WERI-Rb-1 (cell line): ENCODE data around the gene FXYD2.

Source experiments
- DNase-seq: peaks from one replicate; pipeline ENCODE4 v3.0.0-alpha.2; 2020
- H3K27ac ChIP-seq: fragments of 250-450 bp; sonication (Bioruptor Pico); 2 replicates; pipeline ENCODE4 v1.5.1; 2020; ENCODE audit warnings: mild to moderate bottlenecking, moderate library complexity
- H3K27me3 ChIP-seq: fragments of 250-450 bp; sonication (Bioruptor Pico); 2 replicates; pipeline ENCODE4 v1.5.1; 2021; ENCODE audit warnings: mild to moderate bottlenecking, low read depth, moderate library complexity; ENCODE audit not compliant: insufficient read depth, severe bottlenecking
- H3K36me3 ChIP-seq: fragments of 250-450 bp; sonication (Bioruptor Pico); 2 replicates; pipeline ENCODE4 v1.5.1; 2020; ENCODE audit warnings: mild to moderate bottlenecking, moderate library complexity
- H3K4me3 ChIP-seq: 2 replicates; pipeline ENCODE4 v1.5.1; 2011; ENCODE audit warnings: low read depth, mild to moderate bottlenecking, control low read depth, low read length
- H3K9me3 ChIP-seq: fragments of 250-450 bp; sonication (Bioruptor Pico); 2 replicates; pipeline ENCODE4 v1.5.1; 2021; ENCODE audit warnings: mild to moderate bottlenecking, moderate library complexity; ENCODE audit not compliant: severe bottlenecking
- CTCF ChIP-seq: IDR thresholded peaks from 2 replicates; pipeline ENCODE4 v1.5.1; 2011; ENCODE audit warnings: low read depth, mild to moderate bottlenecking, control low read depth, inconsistent platforms, low read length

Gene FXYD2

GRCh38 chr11:117831661-117832415 is 7.3 kb upstream of the FXYD2 start:
- TF ChIP-seq CTCF, result no peak
- no peak overlapping the region for H3K4me3 ChIP-seq
- H3K27me3 ChIP-seq, result no peaks in the 10 kb centered on the region
- H3K36me3 ChIP-seq, result no peaks in the 10 kb centered on the region
- no peaks in the 10 kb centered on the region for H3K9me3 ChIP-seq
- DNase-seq, result no peak
- H3K27ac ChIP-seq, result no peak overlapping the region

- no peak for TF ChIP-seq CTCF
- Histone ChIP-seq H3K27ac (no peak overlapping the region), H3K9me3 (no peaks in the 10 kb centered on the region), H3K36me3 (no peaks in the 10 kb centered on the region), H3K4me3 (no peak overlapping the region), H3K27me3 (no peaks in the 10 kb centered on the region)
- DNase-seq, result no peak
Observed at GRCh38 chr11:117830674-117831351, 6.3 kb upstream of the FXYD2 start.

- H3K9me3 ChIP-seq, result no peaks in the 10 kb centered on the region
- no peaks in the 10 kb centered on the region for H3K27me3 ChIP-seq
- H3K27ac ChIP-seq, result no peak overlapping the region
- no peak for DNase-seq
- TF ChIP-seq CTCF, result no peak
- no peak overlapping the region for H3K4me3 ChIP-seq
- no peaks in the 10 kb centered on the region for H3K36me3 ChIP-seq
Observed at GRCh38 chr11:117830072-117830471, 5.5 kb upstream of the FXYD2 start.

- Histone ChIP-seq H3K27ac (no peak overlapping the region), H3K9me3 (no peaks in the 10 kb centered on the region), H3K27me3 (no peaks in the 10 kb centered on the region), H3K36me3 (no peaks in the 10 kb centered on the region), H3K4me3 (no peak overlapping the region)
- DNase-seq, result no peak
- no peak for TF ChIP-seq CTCF
Observed at GRCh38 chr11:117829369-117829725, 4.8 kb upstream of the FXYD2 start.

GRCh38 chr11:117828611-117829368 is 4.2 kb upstream of the FXYD2 start:
- no peaks in the 10 kb centered on the region for H3K9me3 ChIP-seq
- no peak for TF ChIP-seq CTCF
- no peak overlapping the region for H3K27ac ChIP-seq
- H3K36me3 ChIP-seq, result no peaks in the 10 kb centered on the region
- H3K4me3 ChIP-seq, result no peak overlapping the region
- no peaks in the 10 kb centered on the region for H3K27me3 ChIP-seq
- DNase-seq, result peak; percentile 11
